HG02870 (cell line): ENCODE results near the gene GOLT1B.
"Not testable (repeated sequence)": the region's sequence is repeated elsewhere in the genome, so short reads cannot be mapped to it uniquely, and the experiment has no call there.

Experiments
- ATAC-seq: cut with Tn5 transposase; IDR thresholded peaks from one replicate; pipeline ENCODE4 v1.9.1; 2021; ENCODE audit warnings: mild to moderate bottlenecking, moderate library complexity; ENCODE audit not compliant: unreplicated experiment

GOLT1B gene, protein sequence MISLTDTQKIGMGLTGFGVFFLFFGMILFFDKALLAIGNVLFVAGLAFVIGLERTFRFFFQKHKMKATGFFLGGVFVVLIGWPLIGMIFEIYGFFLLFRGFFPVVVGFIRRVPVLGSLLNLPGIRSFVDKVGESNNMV

DNA sequence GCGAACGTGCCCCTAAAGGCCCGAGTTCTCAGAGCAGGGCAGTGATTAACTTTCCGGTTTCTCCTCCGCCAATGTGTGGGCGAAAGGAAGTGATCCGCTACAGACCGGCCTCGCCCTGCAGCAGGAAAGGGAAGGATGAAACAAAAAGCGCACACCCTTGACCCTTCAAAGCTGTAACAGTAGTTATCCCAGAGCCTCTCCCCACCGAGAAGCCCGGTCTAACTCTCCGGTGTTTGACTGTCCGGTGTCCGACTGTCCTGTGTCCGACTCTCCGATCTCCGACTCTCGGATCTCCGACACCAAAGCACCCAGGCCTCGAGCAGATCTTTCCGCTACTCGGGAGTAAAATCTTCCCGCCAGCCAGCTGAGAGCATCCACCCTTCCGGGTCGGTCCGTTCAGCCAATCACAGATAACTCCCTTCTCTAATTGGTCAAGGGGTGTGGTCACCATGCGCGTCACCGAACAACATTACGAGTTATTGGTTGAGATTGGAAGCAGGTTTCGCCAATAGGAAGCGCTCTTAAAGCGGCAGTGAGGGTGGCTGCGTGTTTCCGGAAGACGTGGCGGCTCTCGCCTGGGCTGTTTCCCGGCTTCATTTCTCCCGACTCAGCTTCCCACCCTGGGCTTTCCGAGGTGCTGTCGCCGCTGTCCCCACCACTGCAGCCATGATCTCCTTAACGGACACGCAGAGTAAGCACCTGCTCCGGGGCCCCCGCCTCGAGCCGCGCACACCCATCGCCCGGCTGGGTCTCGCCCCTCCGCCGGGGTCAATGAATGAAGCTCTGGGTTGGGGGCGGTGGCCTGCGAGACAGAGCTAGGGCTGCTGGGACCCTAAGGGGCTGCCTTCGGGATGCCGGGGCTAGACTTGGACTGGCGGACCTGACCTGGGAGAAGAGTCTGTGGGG, at the start of gene GOLT1B, which contains the start of gene RECQL:
GOLT1B (plus strand) TSS at position 532 of the 906 bp plus-strand sequence; CDS start at position 667, 135 bp downstream.
RECQL (minus strand) TSS at position 378 of the 906 bp plus-strand sequence. CDS start 2,065 bp downstream, outside the sequence.
- peak; percentile 99 for ATAC-seq

GRCh38 chr12:21453312-21453852, 48.2 kb upstream of the GOLT1B start:
- ATAC-seq, result no peak

GRCh38 chr12:21456291-21456780, 45.3 kb upstream of the GOLT1B start:
- ATAC-seq, result no peak

DNA sequence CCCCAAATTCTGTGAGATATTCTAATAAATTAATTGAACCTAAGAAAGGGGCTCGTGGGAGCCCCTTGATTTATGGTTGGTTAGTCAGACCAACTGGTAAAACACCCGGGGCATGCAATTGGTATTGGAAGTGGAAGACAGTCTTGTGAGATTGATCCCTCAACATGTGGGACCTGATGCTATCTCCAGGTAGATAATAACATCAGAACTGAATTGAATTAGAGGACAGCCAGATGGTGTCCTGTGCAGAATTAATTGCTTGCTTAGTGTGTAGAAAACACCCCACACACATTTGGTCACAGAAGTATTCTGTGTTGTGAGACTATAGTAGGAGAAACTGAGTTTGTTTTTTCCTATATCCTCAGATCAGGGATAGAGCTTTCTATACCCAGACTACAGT, 42.1 kb upstream of the GOLT1B start:
- ATAC-seq, result no peak

DNA sequence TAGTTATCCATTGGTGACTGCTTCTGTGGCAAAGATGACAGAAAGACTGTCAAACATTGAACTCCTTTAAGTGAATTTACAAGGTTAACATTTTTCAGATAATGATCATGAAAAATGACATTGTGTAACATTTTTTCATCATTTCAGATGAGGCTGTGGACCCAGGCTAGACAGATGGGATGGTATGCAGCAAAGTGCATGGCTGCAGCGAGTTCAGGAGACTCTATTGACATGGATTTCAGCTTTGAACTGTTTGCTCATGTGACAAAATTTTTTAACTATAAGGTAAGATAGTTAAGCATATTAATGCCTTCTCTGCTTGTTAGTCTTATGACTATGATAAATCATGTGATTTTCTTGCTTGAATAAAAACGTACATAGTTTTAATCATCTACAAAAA, 34.3 kb upstream of the GOLT1B start:
- not testable (repeated sequence) for ATAC-seq

DNA sequence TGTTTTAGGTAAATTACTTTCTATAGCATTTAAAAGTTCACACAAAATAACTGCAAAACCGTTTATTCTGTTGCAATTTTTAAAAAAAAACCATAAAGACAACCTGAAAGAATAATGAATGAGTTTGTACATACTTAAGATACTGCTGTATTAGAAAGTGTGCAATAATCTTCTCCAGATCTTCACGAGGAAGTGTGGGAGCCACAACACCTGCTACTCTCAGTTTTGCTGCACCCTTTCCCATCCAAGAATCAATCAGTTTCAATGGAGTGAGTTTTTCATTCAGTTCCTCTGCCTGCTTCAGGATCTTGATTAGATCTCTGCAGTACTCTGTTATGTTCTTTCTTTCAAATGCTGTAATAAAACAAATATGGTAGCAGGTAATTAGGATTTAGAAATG, 30.3 kb upstream of the GOLT1B start:
- no peak for ATAC-seq

DNA sequence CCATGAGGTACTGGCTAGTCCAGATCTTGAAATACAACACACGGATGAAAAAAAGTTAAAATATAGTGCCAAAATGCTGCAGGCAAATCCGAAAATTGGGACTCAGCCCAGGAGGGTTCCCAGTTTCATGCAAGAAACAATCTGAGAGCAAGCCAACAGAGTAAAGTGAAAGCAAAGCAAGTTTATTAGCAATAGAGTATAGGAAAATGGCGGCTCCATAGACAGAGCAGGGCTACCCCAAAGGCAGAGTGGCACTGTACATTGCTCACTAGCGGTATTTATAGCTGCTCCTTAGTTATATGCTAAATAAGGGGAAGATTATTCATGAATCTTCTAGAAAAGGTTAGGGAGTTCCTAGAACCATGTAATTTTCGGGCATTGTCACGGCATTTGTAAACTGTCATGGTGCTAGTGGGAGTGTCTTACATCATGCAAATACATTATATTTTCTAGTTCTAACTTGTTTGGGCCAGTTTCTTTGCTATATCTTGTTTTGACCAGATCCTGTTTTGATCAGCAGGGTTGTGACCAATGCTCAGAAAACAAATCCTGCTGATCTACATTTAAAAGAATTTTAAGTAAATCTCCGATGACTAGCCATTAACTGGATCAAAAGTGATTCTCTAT, 29.3 kb upstream of the GOLT1B start:
- ATAC-seq, result no peak

DNA sequence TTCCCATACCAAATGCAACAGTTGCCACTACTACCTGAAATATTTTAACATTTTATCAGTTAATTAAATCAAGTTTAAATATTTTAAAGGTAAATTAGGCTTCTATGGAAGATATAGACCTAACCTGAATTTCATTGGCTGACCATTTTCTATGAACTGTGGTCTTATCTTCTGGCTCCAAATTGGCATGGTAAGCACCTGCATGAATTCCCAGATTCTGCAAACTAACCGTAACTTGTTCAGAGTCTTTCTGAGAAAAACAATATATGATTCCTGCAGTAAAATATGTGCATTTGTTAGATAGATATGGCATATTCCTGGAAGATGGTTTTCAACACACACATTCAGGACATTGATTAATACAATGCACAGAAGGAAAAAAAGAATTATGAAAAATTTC, 26.0 kb upstream of the GOLT1B start:
- ATAC-seq, result no peak

- ATAC-seq, result no peak
Observed at GRCh38 chr12:21476949-21477348, 24.6 kb upstream of the GOLT1B start.

DNA sequence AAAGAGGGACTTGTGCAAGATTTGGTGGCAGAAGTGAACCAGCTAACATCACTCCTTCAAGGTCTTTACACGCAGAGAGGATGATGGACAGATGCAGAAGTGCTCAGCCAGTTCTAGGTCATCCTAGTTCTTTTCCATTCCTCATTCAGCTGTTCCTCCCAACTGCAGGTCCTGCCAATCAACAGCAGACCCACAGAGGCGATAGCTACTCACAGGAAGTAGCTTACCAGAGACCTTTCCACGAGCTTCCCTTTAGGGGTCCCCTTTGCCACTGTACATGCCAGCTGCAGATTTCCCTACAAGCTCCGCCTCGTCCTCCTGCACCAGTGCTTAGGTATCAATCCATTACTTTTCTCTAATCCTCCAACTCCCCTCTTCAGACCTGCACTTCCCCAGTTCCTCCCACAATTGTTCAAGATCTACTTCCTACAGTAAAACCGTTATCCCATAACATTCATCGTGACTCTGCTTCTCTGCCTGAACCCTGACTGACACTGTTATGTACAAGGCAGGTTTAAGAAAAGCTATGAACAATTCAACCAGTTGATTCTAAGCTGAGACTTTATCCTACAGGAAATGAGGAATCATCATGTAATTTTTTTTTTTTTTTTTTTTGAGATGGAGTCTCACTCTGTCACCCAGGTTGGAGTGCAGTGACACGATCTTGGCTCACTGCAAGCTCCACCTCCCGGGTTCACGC, 22.7 kb upstream of the GOLT1B start:
- no peak for ATAC-seq

- ATAC-seq, result peak; percentile 92
Observed at GRCh38 chr12:21483531-21483930, 18.1 kb upstream of the GOLT1B start.

DNA sequence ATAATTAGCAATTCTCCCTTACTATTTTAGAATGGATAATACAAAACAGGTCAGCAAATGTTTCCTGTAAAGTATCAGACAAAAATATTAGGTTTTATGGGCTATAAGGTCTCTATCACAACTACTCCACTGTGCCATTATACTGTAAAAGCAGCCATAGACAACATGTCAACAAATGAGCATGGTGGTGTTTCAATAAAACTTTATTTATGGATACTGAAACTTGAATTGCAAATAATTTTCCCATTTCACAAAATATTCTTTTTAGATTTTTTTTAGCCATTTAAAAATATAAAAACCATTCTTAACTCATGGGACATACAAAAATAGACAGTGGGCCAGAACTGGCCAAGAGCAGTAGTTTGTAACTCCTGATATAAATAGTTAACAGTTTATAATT, 15.6 kb upstream of the GOLT1B start:
- ATAC-seq, result no peak

DNA sequence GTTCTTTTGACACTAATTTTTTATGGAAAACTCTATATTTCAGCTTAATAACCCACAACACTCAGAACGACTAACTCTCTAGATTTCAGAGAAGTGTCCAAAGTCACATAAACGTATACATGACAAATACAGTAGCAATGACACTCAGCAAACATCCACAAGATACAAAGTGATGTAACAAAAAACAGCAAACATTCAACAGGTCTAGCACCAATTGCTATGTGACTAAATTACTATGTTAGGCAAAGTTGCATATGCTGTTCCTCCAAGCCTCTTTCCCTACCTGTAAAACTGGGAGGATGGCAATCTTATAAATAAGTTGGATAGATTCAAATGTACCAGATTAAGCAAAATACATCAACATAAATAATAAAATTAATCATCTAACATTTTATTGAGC, 1.8 kb upstream of the GOLT1B start:
- ATAC-seq, result no peak

GRCh38 chr12:21500786-21501257, 767 bp upstream of the GOLT1B start:
- peak; percentile 1 for ATAC-seq

GRCh38 chr12:21502164-21502496, 541 bp downstream of the GOLT1B start:
- no peak for ATAC-seq

GRCh38 chr12:21502872-21503271, 1.3 kb downstream of the GOLT1B start:
- no peak for ATAC-seq

DNA sequence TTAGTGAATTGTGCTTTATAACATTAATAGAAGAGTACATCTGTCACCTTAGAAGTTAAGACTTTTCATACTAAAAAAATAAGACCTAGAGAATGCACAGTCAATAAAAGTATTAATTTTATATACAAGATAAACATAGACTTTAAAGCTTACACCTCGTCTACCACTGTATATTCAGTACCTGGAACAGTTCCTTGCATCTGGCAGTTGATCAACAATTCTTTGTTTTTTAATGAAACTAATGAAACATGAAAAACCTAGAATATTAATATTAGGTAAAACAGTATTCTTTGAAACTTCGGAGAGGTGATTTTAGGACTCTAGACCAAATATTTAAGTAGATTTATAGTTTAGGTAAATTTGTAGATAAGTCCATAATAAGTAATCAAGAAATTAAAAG, 4.3 kb downstream of the GOLT1B start:
- no peak for ATAC-seq

DNA sequence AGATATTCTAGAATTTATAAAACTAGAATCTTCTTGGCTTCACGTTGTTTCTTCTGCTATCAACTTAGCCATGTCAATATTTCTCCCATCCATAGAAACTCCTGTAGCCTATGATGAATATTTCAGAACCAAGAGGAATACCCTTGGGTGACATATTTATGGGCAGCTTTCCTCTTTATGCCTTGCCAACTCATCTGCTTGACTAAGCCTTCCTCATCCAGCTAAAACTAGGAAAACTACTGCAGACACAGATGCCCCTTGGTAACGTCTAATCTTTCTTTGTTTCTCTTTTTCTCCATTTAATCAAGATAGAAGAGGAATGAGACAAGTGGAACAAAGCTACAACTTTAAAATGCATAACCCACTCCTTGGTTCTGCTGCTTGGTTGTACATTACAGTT, 6.3 kb downstream of the GOLT1B start:
- ATAC-seq, result no peak

DNA sequence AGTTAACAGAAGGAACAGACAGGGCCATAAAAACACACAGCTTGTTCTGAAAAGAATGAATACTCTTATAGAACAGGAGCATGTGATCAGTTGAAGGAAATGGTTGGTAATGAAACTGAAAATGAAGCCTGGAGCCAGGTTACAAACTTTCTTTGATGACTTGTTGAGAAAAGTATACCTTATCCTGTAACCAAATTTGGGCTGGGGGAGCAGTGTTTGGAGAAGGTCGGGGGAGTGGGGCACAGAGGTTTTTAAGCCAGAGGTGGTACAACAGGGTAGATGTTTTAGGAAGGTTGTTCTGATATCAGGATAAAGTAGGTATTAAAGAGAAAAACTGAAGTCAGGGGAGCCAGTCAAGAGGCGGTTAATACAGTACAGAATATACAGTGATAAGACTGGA, 8.2 kb downstream of the GOLT1B start:
- peak; percentile 82 for ATAC-seq

- ATAC-seq, result no peak
Observed at GRCh38 chr12:21516281-21516680, 14.7 kb downstream of the GOLT1B start.

DNA sequence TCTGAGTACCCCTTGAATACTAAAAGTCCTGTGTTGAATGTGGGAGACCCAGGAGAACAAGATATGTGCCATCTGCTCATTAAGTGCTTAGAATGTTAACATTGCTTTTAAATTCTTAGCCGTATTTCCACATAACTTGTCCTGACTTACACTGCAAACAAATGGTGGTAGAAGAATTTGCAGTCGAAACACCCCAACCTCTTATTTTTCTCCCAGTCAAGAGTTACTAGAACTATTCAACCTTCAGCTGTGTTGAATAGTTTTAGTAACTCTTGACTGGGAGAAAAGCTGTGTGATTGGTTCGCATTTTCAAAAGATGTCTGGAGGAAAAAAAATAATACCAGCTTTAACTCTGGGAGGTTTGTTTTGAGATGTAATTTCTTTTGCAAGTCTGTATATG, 16.9 kb downstream of the GOLT1B start:
- no peak for ATAC-seq
